Transverse colon (tissue), 3 donors: ENCODE measurements around the gene ST3GAL4.
"Not testable (repeated sequence)": the region's sequence is repeated elsewhere in the genome, so short reads cannot be mapped to it uniquely, and the experiment has no call there.

Experiments used
- EP300 ChIP-seq: sonication (generic); formaldehyde crosslinking; IDR thresholded peaks from one replicate; pipeline ENCODE4 v1.6.1; 2017; ENCODE audit warnings: antibody characterized with exemption, low read depth
- POLR2AphosphoS5 ChIP-seq, 3 donors: sonication (generic); formaldehyde crosslinking; IDR thresholded peaks; one replicate each; pipeline ENCODE4 v1.6.1; 2016; ENCODE audit warnings: antibody characterized with exemption in 3 of 3

DNA sequence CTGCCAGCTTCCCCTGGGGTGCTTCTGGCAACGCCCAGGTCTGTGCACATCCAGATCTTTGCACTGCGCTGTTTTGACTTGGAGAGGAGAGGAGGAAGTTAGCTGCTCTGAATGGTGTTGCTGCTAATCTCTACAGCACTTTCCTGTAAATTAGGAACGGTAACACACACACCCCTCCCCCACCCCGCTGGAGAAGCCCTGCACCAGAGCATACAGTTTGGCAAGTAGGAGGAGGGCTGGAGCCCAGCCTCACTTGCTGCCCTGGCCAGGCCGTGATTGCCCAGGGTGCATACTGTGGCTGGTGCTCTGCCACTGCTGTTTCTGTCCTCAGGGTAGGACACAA, 31.2 kb downstream of the ST3GAL4 start:
- TF ChIP-seq EP300; POLR2AphosphoS5 (IDR thresholded peaks at IDR 0.05): not testable (repeated sequence)
